Endothelial cell (in vitro differentiated cells): ENCODE results near the gene SPRED2. TPM values are rescaled to one million over a fixed set of nuclear protein-coding genes. Genes with fewer than 3 reads are reported as not detected.

Experiments used
- DNase-seq: peaks from one replicate; pipeline ENCODE4 v3.0.0; 2021; ENCODE audit warnings: low spot score
- H3K27ac Mint-ChIP-seq: one replicate; pipeline ENCODE4 v1.8.0; 2021; ENCODE audit warnings: mixed read lengths, inconsistent platforms; ENCODE audit not compliant: unreplicated experiment
- H3K27me3 Mint-ChIP-seq: one replicate; pipeline ENCODE4 v1.8.0; 2021; ENCODE audit warnings: mild to moderate bottlenecking, moderate library complexity, mixed read lengths, inconsistent platforms; ENCODE audit not compliant: unreplicated experiment
- H3K36me3 Mint-ChIP-seq: one replicate; pipeline ENCODE4 v1.8.0; 2021; ENCODE audit warnings: mild to moderate bottlenecking, low read depth, mixed read lengths, inconsistent platforms; ENCODE audit not compliant: unreplicated experiment
- H3K4me1 Mint-ChIP-seq: one replicate; pipeline ENCODE4 v1.8.0; 2021; ENCODE audit warnings: mild to moderate bottlenecking, mixed read lengths, inconsistent platforms; ENCODE audit not compliant: unreplicated experiment
- H3K4me3 Mint-ChIP-seq: one replicate; pipeline ENCODE4 v1.8.0; 2021; ENCODE audit warnings: mild to moderate bottlenecking, mixed read lengths, inconsistent platforms; ENCODE audit not compliant: unreplicated experiment
- H3K9me3 Mint-ChIP-seq: one replicate; pipeline ENCODE4 v1.8.0; 2021; ENCODE audit warnings: mixed read lengths, inconsistent platforms; ENCODE audit not compliant: unreplicated experiment
- CTCF ChIP-seq: fragments of 200-600 bp; sonication (generic); IDR thresholded peaks from one replicate; pipeline ENCODE4 v1.5.0; 2021; ENCODE audit warnings: antibody characterized with exemption; ENCODE audit not compliant: unreplicated experiment
- total RNA-seq: library from RNA; stranded (reverse); fragmentation: NEBNext Ultra II Directional; extraction: Animal tissue kit (Norgen Biotek cat#: 25700); gene quantifications from one replicate; pipeline ENCODE4 v1.2.1, GENCODE V29; 2021; ENCODE audit not compliant: unreplicated experiment

Gene SPRED2
- total RNA-seq, 1 donor from 2014 or later: 17.6 TPM

- DNase-seq: no peak
- no peaks in the 10 kb centered on the region for H3K36me3 Mint-ChIP-seq
- no peaks in the 10 kb centered on the region for H3K27me3 Mint-ChIP-seq
- no peaks in the 10 kb centered on the region for H3K9me3 Mint-ChIP-seq
- H3K27ac Mint-ChIP-seq: no peak overlapping the region
- no peak for TF ChIP-seq CTCF
- H3K4me3 Mint-ChIP-seq: no peak overlapping the region
- peaks cover 2% of the 10 kb centered on the region for H3K4me1 Mint-ChIP-seq
These were observed 34.2 kb upstream of the SPRED2 start for GRCh38 chr2:65466551-65466950.

GRCh38 chr2:65465857-65466256 lies 33.5 kb upstream of the SPRED2 start:
- no peak for DNase-seq
- Mint-ChIP-seq H3K9me3 (no peaks in the 10 kb centered on the region), H3K36me3 (no peaks in the 10 kb centered on the region), H3K27me3 (no peaks in the 10 kb centered on the region), H3K4me1 (peaks cover 2% of the 10 kb centered on the region), H3K4me3 (no peak overlapping the region), H3K27ac (peak overlapping the region; percentile 1)
- no peak for TF ChIP-seq CTCF

GRCh38 chr2:65465124-65465523 lies 32.7 kb upstream of the SPRED2 start:
- H3K4me3 Mint-ChIP-seq: no peak overlapping the region
- no peaks in the 10 kb centered on the region for H3K9me3 Mint-ChIP-seq
- H3K36me3 Mint-ChIP-seq: no peaks in the 10 kb centered on the region
- TF ChIP-seq CTCF: no peak
- H3K27me3 Mint-ChIP-seq: no peaks in the 10 kb centered on the region
- peaks cover 2% of the 10 kb centered on the region for H3K4me1 Mint-ChIP-seq
- no peak overlapping the region for H3K27ac Mint-ChIP-seq
- DNase-seq: no peak

GRCh38 chr2:65464604-65465003 lies 32.2 kb upstream of the SPRED2 start:
- Mint-ChIP-seq H3K27ac (no peak overlapping the region), H3K9me3 (no peaks in the 10 kb centered on the region), H3K4me1 (peaks cover 2% of the 10 kb centered on the region), H3K4me3 (no peak overlapping the region), H3K36me3 (no peaks in the 10 kb centered on the region), H3K27me3 (no peaks in the 10 kb centered on the region)
- no peak for DNase-seq
- TF ChIP-seq CTCF: no peak

- Mint-ChIP-seq H3K27ac (no peak overlapping the region), H3K4me1 (peaks cover 12% of the 10 kb centered on the region), H3K36me3 (no peaks in the 10 kb centered on the region), H3K9me3 (no peaks in the 10 kb centered on the region), H3K4me3 (no peak overlapping the region), H3K27me3 (peaks cover 3% of the 10 kb centered on the region)
- DNase-seq: no peak
- TF ChIP-seq CTCF: no peak
These were observed 26.6 kb upstream of the SPRED2 start for GRCh38 chr2:65458999-65459398.
